Epithelial cell of esophagus (primary cell): Measurements from ENCODE around the gene ADRA2B.
"Not testable (repeated sequence)": the region's sequence is repeated elsewhere in the genome, so short reads cannot be mapped to it uniquely, and the experiment has no call there.

Source experiments
- DNase-seq: peaks from one replicate; pipeline ENCODE4 v3.0.0; 2010; ENCODE audit warnings: low read depth
- H3K4me3 ChIP-seq: 2 replicates; pipeline ENCODE4 v1.5.1; 2011; ENCODE audit warnings: mild to moderate bottlenecking, low read length, control low read depth
- CTCF ChIP-seq: IDR thresholded peaks from 2 replicates; pipeline ENCODE4 v1.5.1; 2011; ENCODE audit warnings: low read depth, mild to moderate bottlenecking, low read length, control low read depth, inconsistent platforms; ENCODE audit not compliant: insufficient read depth; ENCODE audit errors: missing control alignments

The ADRA2B gene

GRCh38 chr2:96072746-96073145, 43.6 kb downstream of the ADRA2B start:
- no peak for TF ChIP-seq CTCF
- H3K4me3 ChIP-seq = no peak overlapping the region
- DNase-seq = no peak

GRCh38 chr2:96071977-96072491, 44.3 kb downstream of the ADRA2B start:
- not testable (repeated sequence) for H3K4me3 ChIP-seq, DNase-seq

GRCh38 chr2:96071087-96071976, 45.0 kb downstream of the ADRA2B start:
- H3K4me3 ChIP-seq, DNase-seq: not testable (repeated sequence)

GRCh38 chr2:96070351-96070750, 46.0 kb downstream of the ADRA2B start:
- not testable (repeated sequence) for H3K4me3 ChIP-seq, DNase-seq

GRCh38 chr2:96069878-96070277, 46.5 kb downstream of the ADRA2B start:
- not testable (repeated sequence) for H3K4me3 ChIP-seq, DNase-seq

GRCh38 chr2:96067902-96068581, 48.3 kb downstream of the ADRA2B start:
- not testable (repeated sequence) for H3K4me3 ChIP-seq, DNase-seq

- DNase-seq = not testable (repeated sequence)
Measured at GRCh38 chr2:96067098-96067660, 49.2 kb downstream of the ADRA2B start.

GRCh38 chr2:96066511-96066910, 49.9 kb downstream of the ADRA2B start:
- not testable (repeated sequence) for H3K4me3 ChIP-seq

More at GRCh38 chr2:96067098-96067660, 49.2 kb downstream of the ADRA2B start:
- not testable (repeated sequence) for H3K4me3 ChIP-seq

GRCh38 chr2:96065954-96066353, 50.4 kb downstream of the ADRA2B start:
- not testable (repeated sequence) for H3K4me3 ChIP-seq, DNase-seq

More at GRCh38 chr2:96066511-96066910, 49.9 kb downstream of the ADRA2B start:
- not testable (repeated sequence) for DNase-seq

- no peak for DNase-seq
- no peak overlapping the region for H3K4me3 ChIP-seq
- no peak for TF ChIP-seq CTCF
Measured at GRCh38 chr2:96065381-96065930, 50.9 kb downstream of the ADRA2B start.

- not testable (repeated sequence) for DNase-seq, H3K4me3 ChIP-seq
Measured at GRCh38 chr2:96064760-96065159, 51.6 kb downstream of the ADRA2B start.

GRCh38 chr2:96064047-96064675, 52.2 kb downstream of the ADRA2B start:
- not testable (repeated sequence) for H3K4me3 ChIP-seq, DNase-seq
